ENCODE data around the gene PRPF6. TPM values are rescaled to one million over a fixed set of nuclear protein-coding genes. Genes with fewer than 3 reads are reported as not detected.

The PRPF6 gene
- total RNA-seq, 1 experiment from 2014 or later = 88.4 TPM

GRCh38 chr20:63961664-63962425, 19.1 kb upstream of the PRPF6 start:
- intact Hi-C loops (cut with micrococcal nuclease; ENCODE audit: unreplicated experiment) = no loop called here
- no peak for ATAC-seq
- in situ Hi-C loops (cut with HindIII; ENCODE audit: low pct_unique_long_range_greater_than_20kb, low sequenced_read_pairs) = no loop called here
- BruUV-seq (replicated peaks) = no TSS peak
- ChIA-PET CTCF (no interaction called here), POLR2A (no interaction called here)
- no peak overlapping the region for H3K27ac ChIP-seq (ENCODE audit: low read length)
- peaks cover 15% of the 10 kb centered on the region for H3K4me1 ChIP-seq (ENCODE audit: control insufficient read depth, insufficient read depth, low read length)
- no peaks in the 10 kb centered on the region for H3K36me3 ChIP-seq (ENCODE audit: control insufficient read depth, insufficient read depth, low read length)
- no peak overlapping the region for H3K4me3 ChIP-seq (ENCODE audit: low read depth in 2 of 2, low read length in 2 of 2)
- TF ChIP-seq, protein P1, sequence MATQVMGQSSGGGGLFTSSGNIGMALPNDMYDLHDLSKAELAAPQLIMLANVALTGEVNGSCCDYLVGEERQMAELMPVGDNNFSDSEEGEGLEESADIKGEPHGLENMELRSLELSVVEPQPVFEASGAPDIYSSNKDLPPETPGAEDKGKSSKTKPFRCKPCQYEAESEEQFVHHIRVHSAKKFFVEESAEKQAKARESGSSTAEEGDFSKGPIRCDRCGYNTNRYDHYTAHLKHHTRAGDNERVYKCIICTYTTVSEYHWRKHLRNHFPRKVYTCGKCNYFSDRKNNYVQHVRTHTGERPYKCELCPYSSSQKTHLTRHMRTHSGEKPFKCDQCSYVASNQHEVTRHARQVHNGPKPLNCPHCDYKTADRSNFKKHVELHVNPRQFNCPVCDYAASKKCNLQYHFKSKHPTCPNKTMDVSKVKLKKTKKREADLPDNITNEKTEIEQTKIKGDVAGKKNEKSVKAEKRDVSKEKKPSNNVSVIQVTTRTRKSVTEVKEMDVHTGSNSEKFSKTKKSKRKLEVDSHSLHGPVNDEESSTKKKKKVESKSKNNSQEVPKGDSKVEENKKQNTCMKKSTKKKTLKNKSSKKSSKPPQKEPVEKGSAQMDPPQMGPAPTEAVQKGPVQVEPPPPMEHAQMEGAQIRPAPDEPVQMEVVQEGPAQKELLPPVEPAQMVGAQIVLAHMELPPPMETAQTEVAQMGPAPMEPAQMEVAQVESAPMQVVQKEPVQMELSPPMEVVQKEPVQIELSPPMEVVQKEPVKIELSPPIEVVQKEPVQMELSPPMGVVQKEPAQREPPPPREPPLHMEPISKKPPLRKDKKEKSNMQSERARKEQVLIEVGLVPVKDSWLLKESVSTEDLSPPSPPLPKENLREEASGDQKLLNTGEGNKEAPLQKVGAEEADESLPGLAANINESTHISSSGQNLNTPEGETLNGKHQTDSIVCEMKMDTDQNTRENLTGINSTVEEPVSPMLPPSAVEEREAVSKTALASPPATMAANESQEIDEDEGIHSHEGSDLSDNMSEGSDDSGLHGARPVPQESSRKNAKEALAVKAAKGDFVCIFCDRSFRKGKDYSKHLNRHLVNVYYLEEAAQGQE (IDR thresholded peaks at IDR 0.05; ENCODE audit: insufficient read depth in 1 of 2, low read depth in 2 of 2, low read length in 1 of 2) = no peak
- no peak for TF ChIP-seq POLR2AphosphoS5 (IDR thresholded peaks at IDR 0.05; ENCODE audit: low read depth, low read length)
- H3K27me3 ChIP-seq (ENCODE audit: control insufficient read depth, insufficient read depth, low read length) = no peaks in the 10 kb centered on the region
- H3K9me3 ChIP-seq (ENCODE audit: control insufficient read depth, insufficient read depth, low read depth, low read length) = no peaks in the 10 kb centered on the region
- DNase-seq (ENCODE audit: low read depth, low spot score) = no peak

- Histone ChIP-seq H3K4me3 (ENCODE audit: low read depth in 2 of 2, low read length in 2 of 2) (no peak overlapping the region), H3K9me3 (ENCODE audit: control insufficient read depth, insufficient read depth, low read depth, low read length) (no peaks in the 10 kb centered on the region), H3K27me3 (ENCODE audit: control insufficient read depth, insufficient read depth, low read length) (no peaks in the 10 kb centered on the region), H3K27ac (ENCODE audit: low read length) (no peak overlapping the region), H3K4me1 (ENCODE audit: control insufficient read depth, insufficient read depth, low read length) (peaks cover 15% of the 10 kb centered on the region), H3K36me3 (ENCODE audit: control insufficient read depth, insufficient read depth, low read length) (no peaks in the 10 kb centered on the region)
- ChIA-PET POLR2A (no interaction called here), CTCF (no interaction called here)
- intact Hi-C loops (cut with micrococcal nuclease; ENCODE audit: unreplicated experiment) = no loop called here
- no TSS peak for BruUV-seq (replicated peaks)
- TF ChIP-seq, protein P1 (IDR thresholded peaks at IDR 0.05; ENCODE audit: insufficient read depth in 1 of 2, low read depth in 2 of 2, low read length in 1 of 2) = no peak
- TF ChIP-seq SIN3A (IDR thresholded peaks at IDR 0.05; ENCODE audit: borderline replicate concordance, insufficient read depth, low read depth, low read length) (no peak), TCF7L2 (IDR thresholded peaks at IDR 0.05; ENCODE audit: low read depth, low read length) (no peak), CTCF (IDR thresholded peaks at IDR 0.05) (no peak), POLR2AphosphoS5 (IDR thresholded peaks at IDR 0.05; ENCODE audit: low read depth, low read length) (no peak)
- no peak for DNase-seq (ENCODE audit: low read depth, low spot score)
- in situ Hi-C loops (cut with HindIII; ENCODE audit: low pct_unique_long_range_greater_than_20kb, low sequenced_read_pairs) = no loop called here
- no peak for ATAC-seq
Measured at GRCh38 chr20:63962426-63963347, 18.2 kb upstream of the PRPF6 start.
